HG02588 (cell line): ENCODE data around the gene CXCR6.

Source experiments
- ATAC-seq: cut with Tn5 transposase; IDR thresholded peaks from one replicate; pipeline ENCODE4 v1.9.1; 2021; ENCODE audit warnings: mild to moderate bottlenecking, moderate library complexity; ENCODE audit not compliant: unreplicated experiment

Gene CXCR6

GRCh38 chr3:45921158-45922038 lies 21.9 kb upstream of the CXCR6 start:
- no peak for ATAC-seq

GRCh38 chr3:45922039-45922326 lies 21.3 kb upstream of the CXCR6 start:
- ATAC-seq: no peak

GRCh38 chr3:45922950-45923590 lies 20.2 kb upstream of the CXCR6 start:
- ATAC-seq: no peak

GRCh38 chr3:45923755-45924154 lies 19.5 kb upstream of the CXCR6 start:
- no peak for ATAC-seq

- ATAC-seq: no peak
Measured at GRCh38 chr3:45927881-45928280, 15.4 kb upstream of the CXCR6 start.

- ATAC-seq: no peak
Measured at GRCh38 chr3:45929042-45929679, 14.1 kb upstream of the CXCR6 start.

GRCh38 chr3:45931496-45931895 lies 11.8 kb upstream of the CXCR6 start:
- ATAC-seq: no peak

GRCh38 chr3:45932112-45932511 lies 11.2 kb upstream of the CXCR6 start:
- ATAC-seq: no peak

GRCh38 chr3:45933591-45933990 lies 9.7 kb upstream of the CXCR6 start:
- ATAC-seq: no peak

- no peak for ATAC-seq
Measured at GRCh38 chr3:45936261-45936660, 7.0 kb upstream of the CXCR6 start.

- no peak for ATAC-seq
Measured at GRCh38 chr3:45937206-45938042, 5.8 kb upstream of the CXCR6 start.

- no peak for ATAC-seq
Measured at GRCh38 chr3:45938043-45938435, 5.2 kb upstream of the CXCR6 start.

GRCh38 chr3:45938864-45939263 lies 4.4 kb upstream of the CXCR6 start:
- no peak for ATAC-seq

- ATAC-seq: no peak
Measured at GRCh38 chr3:45939341-45939771, 3.9 kb upstream of the CXCR6 start.

GRCh38 chr3:45940004-45940780 lies 3.1 kb upstream of the CXCR6 start:
- ATAC-seq: no peak

- ATAC-seq: no peak
Measured at GRCh38 chr3:45940781-45941365, 2.4 kb upstream of the CXCR6 start.

GRCh38 chr3:45942051-45942825 lies 1.0 kb upstream of the CXCR6 start:
- ATAC-seq: no peak

GRCh38 chr3:45944830-45945620 lies 1.8 kb downstream of the CXCR6 start:
- no peak for ATAC-seq
